Stimulated activated CD8-positive, alpha-beta memory T cell treated with anti-CD3 and anti-CD28 coated beads, Interleukin-15, amount 100 ng/mL, for 4 hours (primary cell): ENCODE measurements around the gene TPK1.

Experiments used
- DNase-seq, 2 donors: peaks; one replicate each; pipeline ENCODE4 v3.0.0-alpha.2; 2020; ENCODE audit warnings: low read depth in 2 of 2

TPK1 gene

DNA sequence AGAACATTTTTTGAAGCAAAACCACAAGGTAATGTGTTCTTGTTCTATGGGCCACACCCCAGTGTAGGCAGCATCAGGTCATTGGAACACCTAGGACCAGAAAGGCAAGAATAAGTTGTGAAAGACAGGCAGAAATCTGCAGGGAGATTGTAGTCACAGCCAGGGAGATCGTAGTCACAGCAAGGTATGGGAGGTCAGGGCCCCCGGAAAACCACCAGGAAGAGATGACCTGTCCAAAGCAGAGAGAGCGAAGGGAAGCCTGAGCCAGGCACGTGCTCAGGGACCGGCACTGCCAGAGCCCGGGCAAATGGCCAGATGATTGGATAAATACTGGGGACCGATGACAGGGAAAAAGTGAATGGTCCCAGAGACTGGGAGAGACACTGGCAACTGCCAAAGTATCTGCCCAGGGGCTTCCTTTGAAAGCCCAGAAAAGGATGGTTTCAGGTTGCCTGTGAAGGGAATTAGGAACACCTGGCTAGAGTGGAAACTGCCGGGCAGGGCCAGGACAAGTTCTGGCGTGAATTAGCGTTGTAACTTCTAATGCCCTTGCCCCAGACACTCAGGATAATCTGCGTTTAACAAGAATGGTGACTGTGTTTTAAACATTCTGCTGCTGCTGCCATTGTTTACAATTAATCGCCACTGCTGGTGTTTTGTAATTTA lies 428.5 kb downstream of the TPK1 start:
- no peak for DNase-seq

DNA sequence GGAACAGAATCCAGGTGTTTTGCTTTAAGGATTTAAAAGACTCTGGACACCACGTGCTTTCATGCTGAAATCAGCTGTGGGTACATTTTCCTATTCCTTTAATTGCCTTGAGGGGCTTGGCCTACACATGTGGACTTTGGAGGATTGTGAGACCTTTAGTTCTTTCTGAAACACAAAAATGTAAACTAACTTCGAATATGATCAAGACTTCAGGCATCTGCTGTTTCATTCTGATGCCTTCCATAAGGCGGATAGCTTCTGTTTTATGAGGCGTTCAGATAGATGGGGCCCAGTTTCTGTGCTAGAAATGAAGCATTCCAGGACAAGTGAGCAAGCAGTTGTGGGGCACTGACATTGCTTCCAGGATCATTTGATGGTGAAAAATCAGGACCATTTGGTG lies 430.9 kb downstream of the TPK1 start:
- DNase-seq = no peak

- no peak for DNase-seq
Measured at GRCh38 chr7:144403649-144404061, 432.2 kb downstream of the TPK1 start, which contains the start of gene NOBOX. TSS of gene NOBOX (minus strand) at chr7:144403693.

GRCh38 chr7:144403102-144403501 lies 432.8 kb downstream of the TPK1 start:
- DNase-seq = no peak
